Mesothelial cell of epicardium (in vitro differentiated cells): ENCODE data around the gene ATP12A. TPM values are rescaled to one million over a fixed set of nuclear protein-coding genes. Genes with fewer than 3 reads are reported as not detected.

Experiments used
- DNase-seq, 2 experiments: peaks; one replicate each; pipeline ENCODE4 v3.0.0; 2021; ENCODE audit warnings: low spot score in 2 of 2; ENCODE audit not compliant: unreplicated experiment in 2 of 2
- H3K27ac Mint-ChIP-seq: 2 replicates; pipeline ENCODE4 v1.8.0; 2021; ENCODE audit warnings: mixed read lengths
- H3K27me3 Mint-ChIP-seq: 2 replicates; pipeline ENCODE4 v1.8.0; 2021; ENCODE audit warnings: low read depth, mixed read lengths
- H3K36me3 Mint-ChIP-seq: 2 replicates; pipeline ENCODE4 v1.8.0; 2021; ENCODE audit warnings: mixed read lengths
- H3K4me1 Mint-ChIP-seq: 2 replicates; pipeline ENCODE4 v1.8.0; 2021; ENCODE audit warnings: mixed read lengths
- H3K4me3 Mint-ChIP-seq: 2 replicates; pipeline ENCODE4 v1.8.0; 2021; ENCODE audit warnings: mild to moderate bottlenecking, moderate library complexity, mixed read lengths
- H3K9me3 Mint-ChIP-seq: 2 replicates; pipeline ENCODE4 v1.8.0; 2021; ENCODE audit warnings: mixed read lengths
- CTCF ChIP-seq: fragments of 200-600 bp; sonication (generic); IDR thresholded peaks from one replicate; pipeline ENCODE4 v1.5.0; 2021; ENCODE audit warnings: antibody characterized with exemption; ENCODE audit not compliant: unreplicated experiment
- total RNA-seq: library from RNA; stranded (reverse); gene quantifications from 3 replicates; pipeline ENCODE4 v1.2.1, GENCODE V29; 2021

Gene ATP12A
- total RNA-seq, 1 donor from 2014 or later = 0.80 TPM

- H3K9me3 Mint-ChIP-seq = peaks cover 7% of the 10 kb centered on the region
- no peaks in the 10 kb centered on the region for H3K27me3 Mint-ChIP-seq
- no peak for DNase-seq
- TF ChIP-seq CTCF = no peak
- no peaks in the 10 kb centered on the region for H3K36me3 Mint-ChIP-seq
- H3K27ac Mint-ChIP-seq = peak overlapping the region; percentile 56
- no peak overlapping the region for H3K4me3 Mint-ChIP-seq
- H3K4me1 Mint-ChIP-seq = peaks cover 36% of the 10 kb centered on the region
Measured at GRCh38 chr13:24648983-24649687, 31.1 kb upstream of the ATP12A start.

- H3K27me3 Mint-ChIP-seq = no peaks in the 10 kb centered on the region
- H3K4me1 Mint-ChIP-seq = peaks cover 31% of the 10 kb centered on the region
- no peak overlapping the region for H3K4me3 Mint-ChIP-seq
- DNase-seq = no peak
- TF ChIP-seq CTCF = no peak
- no peaks in the 10 kb centered on the region for H3K36me3 Mint-ChIP-seq
- H3K27ac Mint-ChIP-seq = peak overlapping the region; percentile 82
- H3K9me3 Mint-ChIP-seq = peaks cover 7% of the 10 kb centered on the region
Measured at GRCh38 chr13:24649688-24650043, 30.5 kb upstream of the ATP12A start.

DNA sequence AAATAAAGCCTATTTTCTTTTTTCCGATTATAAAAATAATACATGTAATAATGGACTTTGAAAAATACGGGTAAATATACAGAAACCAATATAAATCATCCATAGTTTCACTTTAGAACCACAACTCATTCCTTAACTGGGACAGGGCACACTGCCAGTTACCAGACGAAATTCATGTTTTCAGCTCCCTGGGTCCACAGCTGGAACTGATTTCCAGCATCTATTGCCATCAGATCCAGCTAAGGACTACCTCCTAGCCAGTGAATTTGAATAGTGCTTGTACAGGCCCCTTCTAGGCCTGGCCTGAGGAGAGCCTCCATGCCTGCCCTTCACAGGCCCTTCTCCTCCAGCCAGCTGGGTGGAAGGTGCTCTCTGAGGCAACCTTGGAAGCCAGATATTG is 30.0 kb upstream of the ATP12A start:
- Mint-ChIP-seq H3K4me3 (no peak overlapping the region), H3K4me1 (peaks cover 34% of the 10 kb centered on the region), H3K27ac (peak overlapping the region; percentile 82), H3K36me3 (no peaks in the 10 kb centered on the region), H3K9me3 (peaks cover 7% of the 10 kb centered on the region), H3K27me3 (no peaks in the 10 kb centered on the region)
- no peak for DNase-seq
- TF ChIP-seq CTCF = no peak

DNA sequence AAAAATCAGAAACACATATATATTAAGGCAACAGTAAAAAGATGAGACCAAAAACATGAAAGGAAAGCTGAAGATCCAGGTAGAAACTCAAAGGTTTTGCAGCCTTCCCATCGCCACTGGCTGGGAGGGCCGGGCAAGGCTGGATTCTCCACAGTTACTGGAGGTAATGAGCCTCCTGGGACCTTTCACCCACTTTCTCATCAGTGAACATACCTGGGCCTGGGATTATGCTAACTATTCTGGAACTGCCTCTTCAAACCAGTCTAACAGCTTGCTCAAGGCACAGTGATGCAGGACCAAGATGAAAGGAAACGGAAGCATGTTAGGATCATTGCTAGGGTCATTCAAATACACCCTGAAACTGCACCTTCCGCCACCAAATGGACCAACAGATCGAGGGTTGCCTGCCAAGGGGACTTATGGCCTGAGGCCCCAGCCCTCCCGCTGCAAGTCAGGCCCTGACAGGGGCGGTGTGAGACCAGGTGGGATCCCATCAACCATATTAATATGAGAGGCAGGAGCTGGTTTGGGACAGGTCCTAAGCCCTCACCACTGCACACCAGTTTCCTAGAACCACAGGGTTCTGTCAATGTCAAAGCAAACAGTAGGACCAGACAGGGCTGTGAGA is 28.4 kb upstream of the ATP12A start:
- Mint-ChIP-seq H3K9me3 (peaks cover 7% of the 10 kb centered on the region), H3K4me1 (peaks cover 28% of the 10 kb centered on the region), H3K27me3 (no peaks in the 10 kb centered on the region), H3K27ac (no peak overlapping the region), H3K4me3 (no peak overlapping the region), H3K36me3 (no peaks in the 10 kb centered on the region)
- no peak for TF ChIP-seq CTCF
- no peak for DNase-seq

- Mint-ChIP-seq H3K4me3 (no peak overlapping the region), H3K9me3 (peaks cover 4% of the 10 kb centered on the region), H3K27ac (no peak overlapping the region), H3K27me3 (no peaks in the 10 kb centered on the region), H3K4me1 (peaks cover 27% of the 10 kb centered on the region), H3K36me3 (no peaks in the 10 kb centered on the region)
- TF ChIP-seq CTCF = no peak
- DNase-seq = no peak
Measured at GRCh38 chr13:24652359-24652758, 27.8 kb upstream of the ATP12A start.
